HG03066 (cell line): ENCODE measurements around the gene TFB1M.
A peak's percentile ranks its signal among the peaks of the same experiment; 100 is the strongest.

Source experiments
- ATAC-seq: cut with Tn5 transposase; IDR thresholded peaks from one replicate; pipeline ENCODE4 v1.9.1; 2021; ENCODE audit warnings: low read depth; ENCODE audit not compliant: unreplicated experiment

Gene TFB1M

DNA sequence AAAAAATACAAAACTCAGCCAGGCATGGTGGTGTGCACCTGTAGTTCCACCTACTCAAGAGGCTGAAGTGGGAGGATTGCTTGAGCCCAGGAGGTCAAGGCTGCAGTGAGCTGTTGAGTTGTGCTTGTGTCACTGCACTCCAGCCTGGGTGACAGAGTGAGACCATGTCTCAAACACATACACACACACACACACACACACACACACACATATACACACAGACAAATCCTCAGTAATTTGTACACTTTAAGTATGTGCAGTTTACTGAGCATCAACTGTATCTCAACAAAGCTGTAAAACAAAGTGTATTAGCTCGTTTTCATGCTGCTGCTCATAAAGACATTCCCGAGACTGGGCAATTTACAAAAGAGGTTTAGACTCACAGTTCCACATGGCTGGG lies 7.3 kb downstream of the TFB1M start:
- ATAC-seq, result no peak

DNA sequence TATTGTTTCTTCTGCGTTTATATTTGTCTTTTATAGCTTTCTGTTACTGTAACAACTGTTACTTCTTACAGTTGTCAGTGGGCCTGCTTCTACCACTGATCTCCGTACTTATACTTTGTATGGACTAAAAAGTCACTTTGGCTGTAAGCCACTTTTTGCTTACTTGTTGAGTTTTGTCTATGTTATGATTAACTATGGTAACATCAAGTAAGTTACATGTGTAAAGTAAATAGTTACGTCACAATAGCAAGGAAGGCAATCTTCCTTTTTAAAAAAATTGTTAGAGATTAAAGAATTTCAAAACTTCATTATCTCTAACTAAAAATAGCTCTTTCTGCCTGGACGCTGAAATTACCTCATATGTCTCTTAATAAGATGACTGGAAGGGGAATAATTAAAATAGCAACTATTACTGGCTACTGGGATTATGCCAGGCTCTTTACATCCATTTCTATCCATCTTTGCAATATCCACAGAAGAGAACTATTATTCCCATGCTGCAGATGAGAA lies 10.9 kb downstream of the TFB1M start:
- no peak for ATAC-seq

DNA sequence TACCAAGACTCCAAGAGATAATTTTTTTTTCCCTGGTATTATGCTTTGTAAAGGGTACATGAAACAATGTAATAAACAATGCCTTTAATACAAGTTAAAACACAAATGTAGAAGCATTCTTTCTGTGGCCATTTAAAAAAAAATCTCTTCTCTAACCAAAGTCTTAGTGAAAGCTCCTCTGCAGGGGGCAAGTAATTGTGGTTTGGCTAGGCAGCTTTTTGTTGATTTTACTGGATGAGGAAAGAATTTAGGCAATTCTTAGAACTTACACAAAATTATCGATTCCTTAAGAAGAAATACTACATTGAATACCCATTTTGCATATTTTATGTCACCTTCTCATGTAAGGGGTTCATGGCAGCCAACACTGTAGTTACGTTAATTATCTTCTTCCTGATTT lies 12.4 kb downstream of the TFB1M start:
- no peak for ATAC-seq

DNA sequence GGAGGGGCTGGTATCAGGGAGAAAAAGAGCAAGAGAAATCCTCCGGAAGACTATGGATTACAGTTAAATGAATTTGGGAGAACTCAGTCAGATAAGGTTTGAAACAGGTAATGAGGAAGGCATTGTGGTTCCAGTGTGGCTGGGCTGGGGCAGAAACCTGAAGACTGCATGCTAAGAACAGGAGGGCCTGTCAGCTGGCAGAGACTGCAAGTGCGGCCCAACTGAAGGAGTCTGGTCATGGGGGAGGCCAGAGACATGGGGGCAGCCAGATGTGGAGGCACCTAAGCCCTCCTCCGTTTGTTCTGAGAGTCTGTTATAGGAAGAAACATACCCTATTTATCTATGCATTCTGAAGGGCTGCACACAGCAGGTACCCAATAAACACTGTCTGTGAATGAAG lies 16.6 kb downstream of the TFB1M start:
- ATAC-seq, result no peak

DNA sequence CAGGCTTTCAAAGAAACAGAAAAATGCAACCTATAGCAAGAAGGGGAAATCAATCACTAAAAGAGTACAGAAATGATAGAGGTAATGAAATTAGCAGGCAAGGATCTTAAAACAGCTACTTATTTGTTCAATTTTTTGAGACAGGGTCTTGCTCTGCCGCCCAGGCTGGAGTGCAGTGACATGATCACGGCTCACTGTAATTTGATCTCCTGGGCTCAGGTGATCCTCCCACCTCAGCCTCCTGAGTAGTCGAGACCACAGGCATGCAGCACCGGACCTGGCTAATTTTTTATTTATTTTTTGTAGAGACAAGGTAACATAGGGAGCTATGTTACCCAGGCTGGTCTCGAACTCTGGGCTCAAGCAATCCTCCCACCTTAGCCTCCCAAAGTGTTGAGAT lies 21.6 kb downstream of the TFB1M start:
- no peak for ATAC-seq

DNA sequence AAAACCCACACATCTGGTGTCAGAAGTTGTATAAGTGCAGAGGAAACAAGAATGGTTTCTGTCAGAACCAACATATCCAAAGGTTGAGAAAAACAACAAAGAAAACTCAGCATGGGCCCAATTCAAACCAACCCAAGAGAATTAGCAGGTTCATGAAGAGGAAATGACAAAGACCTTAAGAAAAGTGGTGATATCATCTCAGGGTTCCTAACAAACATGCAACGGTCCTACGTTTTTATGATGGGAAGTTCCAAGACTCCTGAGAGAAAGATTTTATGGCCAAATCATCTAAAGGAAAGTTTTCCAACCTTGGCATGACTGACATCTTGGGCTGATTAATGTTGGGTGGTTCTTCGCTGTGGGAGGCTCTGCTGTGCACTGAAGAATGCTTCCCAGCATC lies 23.0 kb downstream of the TFB1M start:
- ATAC-seq, result no peak

DNA sequence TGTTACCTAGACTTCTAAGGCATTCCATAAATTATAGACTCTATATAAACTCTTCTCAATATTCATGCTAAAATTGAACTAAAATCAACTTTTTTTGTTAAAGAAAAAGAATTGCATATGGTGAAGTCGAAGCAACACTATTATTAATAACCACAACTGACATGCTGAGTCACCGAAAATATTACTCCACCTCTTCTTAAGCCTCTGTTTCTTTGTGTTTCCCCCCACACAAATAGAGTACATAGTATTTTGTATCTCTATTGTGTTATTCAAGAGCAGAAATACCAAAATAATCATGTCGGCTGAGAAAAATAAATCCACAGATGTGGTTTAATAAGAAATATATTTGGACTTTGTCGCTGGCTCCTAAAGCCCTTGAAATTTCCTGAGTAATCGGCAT lies 23.8 kb downstream of the TFB1M start:
- no peak for ATAC-seq

DNA sequence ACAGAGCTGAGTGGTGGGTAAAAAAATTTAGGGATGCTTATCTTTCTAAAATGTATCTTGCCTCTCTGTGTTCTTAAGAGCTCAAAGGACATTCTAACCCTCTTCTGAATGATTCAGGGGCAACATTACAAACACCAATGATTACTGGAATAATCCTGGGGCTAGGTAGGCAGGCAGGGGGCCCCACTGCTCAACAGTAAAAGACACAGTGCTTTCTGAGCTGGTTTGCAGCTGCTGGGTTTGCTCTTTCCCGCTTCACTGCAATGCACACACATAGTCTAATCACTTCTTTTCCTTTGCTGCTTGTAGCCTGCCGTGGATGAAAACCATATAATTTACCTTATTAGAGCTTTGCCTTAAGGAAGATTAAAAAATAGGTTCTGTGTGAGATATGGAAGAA lies 26.5 kb downstream of the TFB1M start:
- ATAC-seq, result no peak

DNA sequence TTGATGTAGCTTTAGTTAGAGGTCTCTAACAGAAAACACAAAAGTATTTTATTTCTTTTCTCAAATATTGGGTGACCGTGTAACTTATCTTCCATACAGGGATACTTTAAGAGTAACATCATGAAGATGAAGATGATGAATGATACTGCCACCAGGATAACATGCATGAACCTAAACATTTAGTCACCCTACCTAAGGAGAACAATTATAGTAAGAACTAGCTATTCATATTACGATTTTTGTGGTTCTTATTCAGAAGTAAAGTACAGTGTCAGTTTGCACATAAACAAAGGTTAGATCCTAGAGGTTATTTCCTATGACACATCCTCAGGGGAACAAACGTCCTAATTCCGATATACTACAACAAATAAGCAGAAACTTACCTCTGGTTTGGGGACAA lies 29.5 kb downstream of the TFB1M start:
- ATAC-seq, result no peak

DNA sequence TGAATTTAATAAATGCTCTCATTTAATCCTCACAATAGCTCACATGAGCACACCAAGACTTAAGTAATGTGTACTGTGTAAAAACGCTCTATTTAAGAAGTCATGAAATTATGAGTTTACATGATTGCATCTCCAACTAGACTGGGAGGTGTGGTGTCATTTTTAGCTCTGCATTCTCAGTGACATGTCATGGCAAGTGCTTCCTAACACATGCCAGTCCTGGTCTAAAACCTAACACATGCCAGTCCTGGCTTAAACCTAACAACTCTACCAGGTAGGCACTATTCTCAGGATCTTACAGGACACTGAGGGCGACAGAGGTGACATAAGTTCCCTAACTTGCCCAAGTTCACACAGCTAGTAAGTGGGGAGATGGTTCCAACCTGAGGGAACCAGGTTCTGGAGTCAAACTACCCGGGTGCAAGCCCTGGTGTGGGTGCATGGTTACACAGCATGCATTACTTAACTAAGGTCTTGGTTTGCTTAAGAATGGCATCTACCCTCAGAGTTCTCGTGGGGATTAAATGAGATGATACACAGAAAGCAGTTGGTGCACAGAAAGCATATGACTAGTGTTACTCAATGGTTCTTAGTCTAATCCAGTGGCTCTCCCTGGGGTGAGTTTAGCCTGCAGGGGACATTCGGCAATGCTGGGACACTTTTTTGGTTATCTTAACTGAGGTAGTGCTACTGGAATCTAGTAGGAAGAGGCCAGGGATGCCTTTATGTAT lies 35.8 kb downstream of the TFB1M start:
- ATAC-seq, result no peak

DNA sequence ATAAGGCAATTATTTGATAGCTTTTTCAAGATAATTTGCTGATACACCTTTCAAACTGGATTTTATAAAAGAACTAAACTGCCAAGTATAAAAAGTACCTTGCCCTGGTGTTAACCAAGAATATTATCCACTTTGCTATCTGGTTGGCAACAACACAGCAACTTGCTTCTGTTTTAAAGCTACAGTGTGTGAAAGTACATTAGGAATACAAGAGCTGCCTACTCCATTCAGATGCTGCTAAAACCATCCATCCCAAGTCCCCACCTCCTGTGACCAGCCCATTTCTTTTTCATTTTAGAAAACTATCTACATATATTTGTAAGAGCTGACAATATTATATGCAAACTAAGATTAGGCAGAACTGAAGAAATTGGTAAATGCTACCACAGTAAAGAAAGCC lies 37.6 kb downstream of the TFB1M start:
- no peak for ATAC-seq

DNA sequence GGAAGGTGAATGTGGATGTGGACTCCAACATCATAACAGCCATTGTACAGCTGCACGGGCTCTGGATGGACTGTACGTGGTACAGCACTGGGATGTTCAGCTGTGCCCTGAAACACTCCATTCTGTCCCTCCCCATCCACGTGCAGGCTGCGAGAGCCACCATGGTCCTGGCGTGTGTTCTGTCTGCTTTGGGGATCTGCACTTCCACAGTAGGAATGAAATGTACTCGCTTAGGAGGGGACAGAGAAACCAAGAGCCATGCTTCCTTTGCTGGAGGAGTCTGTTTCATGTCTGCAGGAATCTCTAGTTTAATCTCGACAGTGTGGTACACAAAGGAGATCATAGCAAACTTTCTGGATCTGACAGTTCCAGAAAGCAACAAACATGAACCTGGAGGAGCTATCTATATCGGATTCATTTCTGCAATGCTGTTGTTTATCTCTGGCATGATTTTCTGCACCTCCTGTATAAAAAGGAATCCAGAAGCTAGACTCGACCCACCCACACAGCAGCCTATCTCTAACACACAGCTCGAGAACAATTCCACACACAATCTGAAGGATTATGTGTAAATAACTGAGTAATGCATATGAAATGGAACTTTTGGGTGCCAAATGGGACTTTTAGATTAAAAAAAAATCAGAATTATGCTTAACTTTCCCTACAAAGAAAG lies 38.3 kb downstream of the TFB1M start:
- ATAC-seq, result no peak

DNA sequence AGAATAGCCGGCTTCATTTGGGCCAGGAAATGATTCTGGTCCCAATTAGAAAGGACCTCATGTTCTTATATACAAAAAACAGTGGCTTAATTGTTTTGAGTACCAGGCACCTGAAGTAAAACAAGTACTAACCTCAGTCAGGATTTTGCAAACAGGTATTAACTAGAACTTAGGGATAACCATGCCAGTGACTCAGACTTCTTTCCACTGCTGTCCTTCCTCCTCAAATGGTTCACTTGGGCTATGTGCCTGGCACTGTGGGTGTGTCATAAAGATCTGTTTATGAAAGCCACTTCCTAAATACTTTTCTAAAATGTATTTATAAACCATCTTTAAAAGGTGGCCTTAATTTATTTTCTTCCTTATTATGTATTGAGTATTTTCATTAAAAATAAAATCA lies 39.8 kb downstream of the TFB1M start:
- no peak for ATAC-seq

DNA sequence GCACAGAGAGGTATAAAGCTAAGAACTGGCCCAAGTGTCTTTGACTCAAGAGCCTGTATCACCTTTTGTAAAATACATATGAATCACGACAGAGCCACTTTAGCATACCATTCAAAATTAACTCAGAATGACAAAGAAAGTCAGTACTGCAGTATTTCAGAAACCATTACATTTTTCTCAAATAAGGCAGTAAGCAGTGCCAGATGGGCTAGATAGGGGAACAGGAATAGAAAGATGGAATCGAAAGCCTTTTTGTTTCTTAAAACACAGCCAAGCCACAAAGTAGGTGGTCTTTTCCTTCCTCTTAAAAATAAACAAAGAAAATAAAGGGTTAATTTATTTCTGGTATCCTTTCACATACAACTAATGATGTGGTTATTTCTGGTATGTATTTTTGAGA lies 40.2 kb downstream of the TFB1M start:
- ATAC-seq, result no peak

DNA sequence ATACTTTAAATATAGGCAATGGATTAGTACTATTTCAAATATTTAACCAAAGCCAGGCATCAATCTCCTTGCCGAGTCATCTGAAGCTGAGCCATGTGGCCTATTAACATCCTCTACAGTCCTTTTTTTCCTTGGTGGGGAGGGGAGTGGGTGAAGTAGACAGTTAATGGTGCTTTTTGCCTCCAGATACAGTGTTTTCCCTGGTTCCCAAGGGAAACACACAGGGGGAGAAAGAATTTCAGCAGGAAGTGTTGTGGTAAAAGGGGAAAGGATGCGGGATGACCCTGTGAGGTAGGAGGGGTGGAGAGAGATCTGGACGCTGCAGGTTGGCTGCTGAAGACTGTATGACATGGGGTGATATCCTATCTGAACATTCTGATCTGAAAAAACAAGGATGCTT lies 40.9 kb downstream of the TFB1M start:
- no peak for ATAC-seq

DNA sequence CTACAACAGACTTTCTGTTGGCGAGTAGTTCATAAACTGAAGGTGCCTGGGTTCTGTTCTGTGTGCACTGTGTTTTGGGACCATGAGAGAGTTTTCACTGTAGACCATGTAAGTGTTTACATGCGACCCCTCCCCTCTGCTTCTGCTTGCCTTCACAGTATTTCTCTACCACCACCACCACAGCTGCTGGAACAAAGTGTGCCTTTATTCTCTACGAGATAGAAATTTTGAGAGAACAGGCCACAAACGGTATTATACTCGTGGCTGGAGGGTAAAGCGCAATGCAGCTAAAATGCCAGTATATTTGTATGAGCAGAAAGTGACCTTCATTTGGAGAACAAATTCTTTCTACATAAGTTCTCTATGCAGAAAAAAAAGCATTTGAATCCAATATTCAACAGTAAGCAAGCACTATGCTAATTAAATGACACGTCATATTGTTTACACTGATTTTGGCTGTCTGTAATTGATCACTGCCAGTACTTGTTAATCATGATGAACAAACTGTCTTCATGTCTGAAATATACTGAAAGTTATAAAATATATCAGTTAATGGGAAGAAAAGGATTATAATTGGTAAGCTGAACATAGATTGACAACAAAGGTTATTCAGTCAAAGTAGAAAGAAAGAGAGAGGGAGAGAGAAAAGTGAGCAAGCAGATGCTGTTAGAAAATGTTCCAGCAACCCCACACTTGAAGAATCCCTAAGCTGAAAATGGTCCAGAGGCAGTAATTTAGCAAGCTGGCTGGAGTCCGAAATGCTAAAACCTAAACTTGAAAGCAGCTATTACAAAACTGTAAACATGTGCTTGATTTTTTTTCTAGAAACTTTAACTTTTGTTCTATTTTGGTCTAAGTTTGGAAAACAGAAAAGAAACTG lies 41.7 kb downstream of the TFB1M start:
- no peak for ATAC-seq

DNA sequence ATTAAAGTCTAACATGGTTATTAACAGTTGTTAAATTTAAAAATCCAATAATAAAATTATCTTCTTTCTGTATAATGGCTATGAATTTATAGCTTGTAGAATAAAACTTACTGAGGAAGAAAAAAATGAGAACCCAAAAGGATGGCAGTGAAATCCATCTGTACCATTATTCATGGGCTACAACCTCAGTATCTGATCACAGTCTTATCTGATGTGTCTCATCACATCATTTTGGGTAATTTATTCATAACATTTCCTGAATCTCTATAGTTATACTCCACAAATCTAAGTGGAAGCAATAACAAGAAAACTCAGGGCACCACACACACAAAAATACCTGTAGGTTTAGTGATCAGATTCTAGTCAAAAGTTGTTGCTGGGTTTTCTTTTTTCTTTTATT lies 43.1 kb downstream of the TFB1M start:
- ATAC-seq, result no peak

DNA sequence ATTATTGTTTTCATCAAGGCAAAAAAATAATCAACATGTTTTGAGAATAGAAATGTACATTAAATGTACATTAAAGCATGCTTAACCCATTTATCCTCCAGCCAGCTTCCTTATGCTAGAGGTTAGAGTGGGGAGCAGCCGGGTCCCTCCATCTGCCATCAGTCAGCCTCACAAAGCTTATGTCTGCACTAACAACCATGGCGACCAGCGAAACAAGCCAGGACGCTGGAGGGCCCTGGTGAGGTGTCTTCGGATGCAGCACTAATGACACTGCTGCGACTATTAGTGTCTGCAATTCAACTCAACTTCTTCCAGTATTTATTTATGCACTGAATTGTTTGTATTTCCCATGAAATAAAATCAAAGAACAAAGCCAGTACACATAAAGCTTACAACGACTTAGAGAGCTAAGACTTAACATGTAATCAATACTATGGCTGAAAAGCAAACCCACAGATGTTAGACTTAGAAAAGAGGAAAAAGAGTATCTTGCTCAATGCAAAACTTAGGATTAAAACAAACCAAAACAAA lies 43.7 kb downstream of the TFB1M start:
- ATAC-seq, result no peak

DNA sequence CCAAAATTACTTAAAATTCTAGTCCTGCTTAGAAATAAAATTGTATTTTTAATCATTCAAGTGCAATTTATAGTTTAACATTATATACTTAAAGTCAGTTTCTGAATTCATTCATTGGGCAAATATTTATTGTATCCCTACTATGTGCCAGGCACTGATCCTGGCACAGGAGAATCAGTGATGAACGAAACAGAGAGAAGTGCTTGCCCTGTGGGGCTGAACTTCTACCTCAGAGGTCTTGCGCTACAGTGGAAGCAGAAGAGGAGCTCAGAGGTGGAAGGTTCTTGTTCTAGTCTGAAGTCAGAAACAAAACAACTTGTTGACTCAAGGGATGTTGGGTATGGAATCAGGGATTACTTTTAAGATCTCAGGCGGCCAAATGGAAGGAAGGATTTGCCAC lies 44.5 kb downstream of the TFB1M start:
- ATAC-seq, result no peak

DNA sequence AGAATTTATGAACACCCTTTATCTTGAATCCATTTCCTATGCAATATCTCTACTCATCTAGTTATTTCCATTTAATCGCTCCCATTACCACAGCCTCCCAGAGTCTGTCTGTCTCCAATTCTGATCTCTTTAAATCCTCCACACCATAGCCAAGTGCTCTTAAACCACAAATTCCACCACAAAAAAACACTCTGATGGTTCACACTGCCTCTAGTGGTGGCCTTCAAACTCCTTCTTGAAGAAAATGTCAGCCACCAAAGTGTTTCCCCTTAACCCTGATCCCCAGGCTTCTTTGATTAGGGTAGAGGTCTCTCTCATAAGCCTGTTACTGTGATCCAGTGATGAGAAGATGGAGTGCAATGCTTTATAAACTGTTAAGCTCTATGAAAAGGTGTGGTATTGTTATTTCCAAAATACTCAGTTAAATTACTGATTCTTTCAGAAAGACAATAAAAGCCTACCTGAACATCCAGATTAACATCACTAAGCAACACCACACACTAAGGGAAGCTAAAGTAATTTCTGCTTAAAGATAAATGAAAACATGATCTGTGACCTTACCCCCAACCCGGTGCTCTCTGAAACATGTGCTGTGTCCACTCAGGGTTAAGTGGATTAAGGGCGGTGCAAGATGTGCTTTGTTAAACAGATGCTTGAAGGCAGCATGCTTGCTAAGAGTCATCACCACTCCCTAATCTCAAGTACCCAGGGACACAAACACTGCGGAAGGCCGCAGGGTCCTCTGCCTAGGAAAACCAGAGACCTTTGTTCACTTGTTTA lies 46.0 kb downstream of the TFB1M start:
- ATAC-seq, result peak; percentile 59
